Measurements from ENCODE around the gene ZNF746. TPM values are rescaled to one million over a fixed set of nuclear protein-coding genes. Genes with fewer than 3 reads are reported as not detected.

ZNF746 gene
- total and polyA plus RNA-seq, 9 of the 15 experiments (the other 6 are each of a cell fraction or from before 2014, with no cell fraction given) = 1.7 to 31.6 (median 13.3) TPM

DNA sequence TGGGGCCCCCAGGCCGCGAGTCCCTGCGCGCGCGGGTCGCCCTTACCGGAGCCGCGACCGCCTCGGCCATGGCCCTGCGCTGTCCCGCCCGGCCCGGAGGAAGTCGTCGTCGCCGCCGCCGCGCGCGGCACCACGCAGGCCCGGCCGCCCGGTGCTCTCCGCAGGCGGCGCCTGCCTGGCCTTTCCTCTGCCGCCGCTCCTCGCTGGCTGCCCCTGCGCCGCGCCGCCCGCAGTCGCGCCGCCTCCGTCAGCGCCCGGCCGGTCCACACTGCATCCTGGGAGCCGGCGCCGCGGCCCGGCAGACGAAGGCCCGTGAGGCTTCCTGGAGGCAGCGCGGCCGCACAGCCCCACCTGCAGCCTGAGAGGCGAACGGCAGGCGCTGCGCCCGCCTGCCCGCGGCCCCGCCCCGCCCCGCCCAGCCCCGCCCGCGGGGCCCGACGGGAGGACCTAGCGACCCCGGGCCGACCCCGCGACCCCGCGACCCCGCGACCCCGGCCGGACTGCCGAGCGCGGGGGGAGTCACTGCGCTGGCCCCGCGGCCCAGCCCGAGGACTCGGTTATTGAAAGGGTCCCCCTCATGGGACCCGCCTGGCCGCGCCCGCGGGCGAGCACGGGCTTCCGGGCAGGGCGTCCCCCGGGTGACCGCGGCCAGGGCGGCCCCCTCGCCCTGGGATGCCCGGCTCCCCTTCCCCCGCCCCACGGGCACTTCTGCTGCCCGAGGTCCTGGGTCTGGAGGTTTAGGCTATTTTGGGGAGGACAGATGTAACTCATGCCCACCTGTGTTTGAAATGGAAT, at the start of gene ZNF746 (continued):
- TF ChIP-seq, protein P1, sequence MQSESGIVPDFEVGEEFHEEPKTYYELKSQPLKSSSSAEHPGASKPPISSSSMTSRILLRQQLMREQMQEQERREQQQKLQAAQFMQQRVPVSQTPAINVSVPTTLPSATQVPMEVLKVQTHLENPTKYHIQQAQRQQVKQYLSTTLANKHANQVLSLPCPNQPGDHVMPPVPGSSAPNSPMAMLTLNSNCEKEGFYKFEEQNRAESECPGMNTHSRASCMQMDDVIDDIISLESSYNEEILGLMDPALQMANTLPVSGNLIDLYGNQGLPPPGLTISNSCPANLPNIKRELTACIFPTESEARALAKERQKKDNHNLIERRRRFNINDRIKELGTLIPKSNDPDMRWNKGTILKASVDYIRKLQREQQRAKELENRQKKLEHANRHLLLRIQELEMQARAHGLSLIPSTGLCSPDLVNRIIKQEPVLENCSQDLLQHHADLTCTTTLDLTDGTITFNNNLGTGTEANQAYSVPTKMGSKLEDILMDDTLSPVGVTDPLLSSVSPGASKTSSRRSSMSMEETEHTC (IDR thresholded peaks at IDR 0.05) = no peak
- TF ChIP-seq NFRKB (IDR thresholded peaks at IDR 0.05; ENCODE audit: low read depth) (no peak), SAFB (IDR thresholded peaks at IDR 0.05; ENCODE audit: borderline replicate concordance, low read depth, low read length) (peak; percentile 82), NFE2 (IDR thresholded peaks at IDR 0.05; ENCODE audit: low read depth) (0 out of 2 replicates have a peak, but pooled peaks have one; percentile 1), GABPA (tag; conservative IDR thresholded peaks at IDR 0.05; ENCODE audit: low read depth) (peak; percentile 72), FUS (optimal IDR thresholded peaks at IDR 0.05; ENCODE audit: low read depth, low read length) (peak; percentile 36), RBM34 (IDR thresholded peaks at IDR 0.05; ENCODE audit: borderline replicate concordance, insufficient read depth, low read length) (no peak), GABPB2 (CRISPR knock-in tag; conservative IDR thresholded peaks at IDR 0.05) (no peak), MAFF (IDR thresholded peaks at IDR 0.05; ENCODE audit: low read length) (no peak), TAL1 (IDR thresholded peaks at IDR 0.05) (no peak), MCM3 (IDR thresholded peaks at IDR 0.05) (no peak), ILF3 (IDR thresholded peaks at IDR 0.05; ENCODE audit: borderline replicate concordance) (no peak; the same call in none of the 2 replicates), CTBP1 (IDR thresholded peaks at IDR 0.05; ENCODE audit: borderline replicate concordance) (peak; percentile 97), TCF7 (IDR thresholded peaks at IDR 0.05; ENCODE audit: borderline replicate concordance) (no peak), ZNF316 (IDR thresholded peaks at IDR 0.05) (no peak)
- TF ChIP-seq, protein P2, sequence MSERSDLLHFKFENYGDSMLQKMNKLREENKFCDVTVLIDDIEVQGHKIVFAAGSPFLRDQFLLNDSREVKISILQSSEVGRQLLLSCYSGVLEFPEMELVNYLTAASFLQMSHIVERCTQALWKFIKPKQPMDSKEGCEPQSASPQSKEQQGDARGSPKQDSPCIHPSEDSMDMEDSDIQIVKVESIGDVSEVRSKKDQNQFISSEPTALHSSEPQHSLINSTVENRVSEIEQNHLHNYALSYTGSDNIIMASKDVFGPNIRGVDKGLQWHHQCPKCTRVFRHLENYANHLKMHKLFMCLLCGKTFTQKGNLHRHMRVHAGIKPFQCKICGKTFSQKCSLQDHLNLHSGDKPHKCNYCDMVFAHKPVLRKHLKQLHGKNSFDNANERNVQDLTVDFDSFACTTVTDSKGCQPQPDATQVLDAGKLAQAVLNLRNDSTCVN (CRISPR knock-in tag; IDR thresholded peaks at IDR 0.05) = no peak
- TF ChIP-seq, protein P3, sequence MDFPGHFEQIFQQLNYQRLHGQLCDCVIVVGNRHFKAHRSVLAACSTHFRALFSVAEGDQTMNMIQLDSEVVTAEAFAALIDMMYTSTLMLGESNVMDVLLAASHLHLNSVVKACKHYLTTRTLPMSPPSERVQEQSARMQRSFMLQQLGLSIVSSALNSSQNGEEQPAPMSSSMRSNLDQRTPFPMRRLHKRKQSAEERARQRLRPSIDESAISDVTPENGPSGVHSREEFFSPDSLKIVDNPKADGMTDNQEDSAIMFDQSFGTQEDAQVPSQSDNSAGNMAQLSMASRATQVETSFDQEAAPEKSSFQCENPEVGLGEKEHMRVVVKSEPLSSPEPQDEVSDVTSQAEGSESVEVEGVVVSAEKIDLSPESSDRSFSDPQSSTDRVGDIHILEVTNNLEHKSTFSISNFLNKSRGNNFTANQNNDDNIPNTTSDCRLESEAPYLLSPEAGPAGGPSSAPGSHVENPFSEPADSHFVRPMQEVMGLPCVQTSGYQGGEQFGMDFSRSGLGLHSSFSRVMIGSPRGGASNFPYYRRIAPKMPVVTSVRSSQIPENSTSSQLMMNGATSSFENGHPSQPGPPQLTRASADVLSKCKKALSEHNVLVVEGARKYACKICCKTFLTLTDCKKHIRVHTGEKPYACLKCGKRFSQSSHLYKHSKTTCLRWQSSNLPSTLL (IDR thresholded peaks at IDR 0.05) = no peak
- TF ChIP-seq, protein P4, sequence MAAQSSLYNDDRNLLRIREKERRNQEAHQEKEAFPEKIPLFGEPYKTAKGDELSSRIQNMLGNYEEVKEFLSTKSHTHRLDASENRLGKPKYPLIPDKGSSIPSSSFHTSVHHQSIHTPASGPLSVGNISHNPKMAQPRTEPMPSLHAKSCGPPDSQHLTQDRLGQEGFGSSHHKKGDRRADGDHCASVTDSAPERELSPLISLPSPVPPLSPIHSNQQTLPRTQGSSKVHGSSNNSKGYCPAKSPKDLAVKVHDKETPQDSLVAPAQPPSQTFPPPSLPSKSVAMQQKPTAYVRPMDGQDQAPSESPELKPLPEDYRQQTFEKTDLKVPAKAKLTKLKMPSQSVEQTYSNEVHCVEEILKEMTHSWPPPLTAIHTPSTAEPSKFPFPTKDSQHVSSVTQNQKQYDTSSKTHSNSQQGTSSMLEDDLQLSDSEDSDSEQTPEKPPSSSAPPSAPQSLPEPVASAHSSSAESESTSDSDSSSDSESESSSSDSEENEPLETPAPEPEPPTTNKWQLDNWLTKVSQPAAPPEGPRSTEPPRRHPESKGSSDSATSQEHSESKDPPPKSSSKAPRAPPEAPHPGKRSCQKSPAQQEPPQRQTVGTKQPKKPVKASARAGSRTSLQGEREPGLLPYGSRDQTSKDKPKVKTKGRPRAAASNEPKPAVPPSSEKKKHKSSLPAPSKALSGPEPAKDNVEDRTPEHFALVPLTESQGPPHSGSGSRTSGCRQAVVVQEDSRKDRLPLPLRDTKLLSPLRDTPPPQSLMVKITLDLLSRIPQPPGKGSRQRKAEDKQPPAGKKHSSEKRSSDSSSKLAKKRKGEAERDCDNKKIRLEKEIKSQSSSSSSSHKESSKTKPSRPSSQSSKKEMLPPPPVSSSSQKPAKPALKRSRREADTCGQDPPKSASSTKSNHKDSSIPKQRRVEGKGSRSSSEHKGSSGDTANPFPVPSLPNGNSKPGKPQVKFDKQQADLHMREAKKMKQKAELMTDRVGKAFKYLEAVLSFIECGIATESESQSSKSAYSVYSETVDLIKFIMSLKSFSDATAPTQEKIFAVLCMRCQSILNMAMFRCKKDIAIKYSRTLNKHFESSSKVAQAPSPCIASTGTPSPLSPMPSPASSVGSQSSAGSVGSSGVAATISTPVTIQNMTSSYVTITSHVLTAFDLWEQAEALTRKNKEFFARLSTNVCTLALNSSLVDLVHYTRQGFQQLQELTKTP (IDR thresholded peaks at IDR 0.05; ENCODE audit: low read depth in 1 of 2, partially characterized antibody in 2 of 2) = no peak
- TF ChIP-seq, protein P5, sequence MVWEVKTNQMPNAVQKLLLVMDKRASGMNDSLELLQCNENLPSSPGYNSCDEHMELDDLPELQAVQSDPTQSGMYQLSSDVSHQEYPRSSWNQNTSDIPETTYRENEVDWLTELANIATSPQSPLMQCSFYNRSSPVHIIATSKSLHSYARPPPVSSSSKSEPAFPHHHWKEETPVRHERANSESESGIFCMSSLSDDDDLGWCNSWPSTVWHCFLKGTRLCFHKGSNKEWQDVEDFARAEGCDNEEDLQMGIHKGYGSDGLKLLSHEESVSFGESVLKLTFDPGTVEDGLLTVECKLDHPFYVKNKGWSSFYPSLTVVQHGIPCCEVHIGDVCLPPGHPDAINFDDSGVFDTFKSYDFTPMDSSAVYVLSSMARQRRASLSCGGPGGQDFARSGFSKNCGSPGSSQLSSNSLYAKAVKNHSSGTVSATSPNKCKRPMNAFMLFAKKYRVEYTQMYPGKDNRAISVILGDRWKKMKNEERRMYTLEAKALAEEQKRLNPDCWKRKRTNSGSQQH (CRISPR knock-in tag; IDR thresholded peaks at IDR 0.05) = no peak

Data from K562 (cell line).